Measurements from ENCODE around the gene KHDRBS1.
"Not testable (repeated sequence)": the region's sequence is repeated elsewhere in the genome, so short reads cannot be mapped to it uniquely, and the experiment has no call there.

The KHDRBS1 gene

GRCh38 chr1:32055416-32055815 lies 41.7 kb downstream of the KHDRBS1 start:
- no peak overlapping the region for H3K4me3 ChIP-seq (ENCODE audit: low read length)
- no peak for DNase-seq (ENCODE audit: low read depth, low spot score)

- no peak for DNase-seq (ENCODE audit: low read depth, low spot score)
- H3K4me3 ChIP-seq (ENCODE audit: low read length): no peak overlapping the region
These were observed 42.9 kb downstream of the KHDRBS1 start for GRCh38 chr1:32056598-32056997.

GRCh38 chr1:32060914-32061313 lies 47.2 kb downstream of the KHDRBS1 start:
- no peak overlapping the region for H3K4me3 ChIP-seq (ENCODE audit: low read length)
- DNase-seq (ENCODE audit: low read depth, low spot score): no peak

DNA sequence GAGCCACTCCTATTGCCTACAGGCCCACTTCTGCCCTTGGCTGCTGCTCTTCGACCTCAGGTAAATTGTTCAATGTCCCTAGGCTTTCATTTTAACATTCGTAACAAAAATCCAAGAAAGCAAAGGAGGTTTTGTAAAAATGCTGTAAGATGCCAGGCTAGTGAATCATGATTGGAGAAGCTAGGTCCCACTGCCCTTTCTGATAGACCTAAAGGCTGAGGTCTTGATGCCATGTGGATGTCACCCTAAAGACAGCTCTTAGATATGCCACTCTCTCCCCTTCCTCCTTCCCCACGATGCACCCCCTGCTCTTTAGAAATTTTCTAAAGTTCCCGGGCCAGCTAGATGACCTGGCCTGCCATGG lies 49.2 kb downstream of the KHDRBS1 start:
- no peak for DNase-seq (ENCODE audit: low read depth, low spot score)
- H3K4me3 ChIP-seq (ENCODE audit: low read length): no peak overlapping the region

- H3K4me3 ChIP-seq (ENCODE audit: low read length): no peak overlapping the region
- DNase-seq (ENCODE audit: low read depth, low spot score): peak; percentile 51
These were observed 49.6 kb downstream of the KHDRBS1 start for GRCh38 chr1:32063261-32063681.

- H3K4me3 ChIP-seq (ENCODE audit: low read length); DNase-seq (ENCODE audit: low read depth, low spot score): not testable (repeated sequence)
These were observed 52.2 kb downstream of the KHDRBS1 start for GRCh38 chr1:32065613-32066488.

GRCh38 chr1:32066489-32066873 lies 52.8 kb downstream of the KHDRBS1 start:
- no peak overlapping the region for H3K4me3 ChIP-seq (ENCODE audit: low read length)
- peak; percentile 60 for DNase-seq (ENCODE audit: low read depth, low spot score)

- DNase-seq (ENCODE audit: low read depth, low spot score): no peak
- no peak overlapping the region for H3K4me3 ChIP-seq (ENCODE audit: low read length)
These were observed 55.4 kb downstream of the KHDRBS1 start for GRCh38 chr1:32068957-32069588.

- peak overlapping the region; percentile 83 for H3K4me3 ChIP-seq (ENCODE audit: low read length)
- DNase-seq (ENCODE audit: low read depth, low spot score): no peak
These were observed 58.3 kb downstream of the KHDRBS1 start for GRCh38 chr1:32071758-32072621.

GRCh38 chr1:32072622-32073298 lies 59.1 kb downstream of the KHDRBS1 start, which contains the start of gene TMEM39B:
TMEM39B (plus strand) TSS chr1:32072939; CDS start chr1:32073048, 109 bp downstream.
- peak within 1 kb of the TSS; percentile 83 for H3K4me3 ChIP-seq (ENCODE audit: low read length)
- DNase-seq (ENCODE audit: low read depth, low spot score): peak; percentile 97

DNA sequence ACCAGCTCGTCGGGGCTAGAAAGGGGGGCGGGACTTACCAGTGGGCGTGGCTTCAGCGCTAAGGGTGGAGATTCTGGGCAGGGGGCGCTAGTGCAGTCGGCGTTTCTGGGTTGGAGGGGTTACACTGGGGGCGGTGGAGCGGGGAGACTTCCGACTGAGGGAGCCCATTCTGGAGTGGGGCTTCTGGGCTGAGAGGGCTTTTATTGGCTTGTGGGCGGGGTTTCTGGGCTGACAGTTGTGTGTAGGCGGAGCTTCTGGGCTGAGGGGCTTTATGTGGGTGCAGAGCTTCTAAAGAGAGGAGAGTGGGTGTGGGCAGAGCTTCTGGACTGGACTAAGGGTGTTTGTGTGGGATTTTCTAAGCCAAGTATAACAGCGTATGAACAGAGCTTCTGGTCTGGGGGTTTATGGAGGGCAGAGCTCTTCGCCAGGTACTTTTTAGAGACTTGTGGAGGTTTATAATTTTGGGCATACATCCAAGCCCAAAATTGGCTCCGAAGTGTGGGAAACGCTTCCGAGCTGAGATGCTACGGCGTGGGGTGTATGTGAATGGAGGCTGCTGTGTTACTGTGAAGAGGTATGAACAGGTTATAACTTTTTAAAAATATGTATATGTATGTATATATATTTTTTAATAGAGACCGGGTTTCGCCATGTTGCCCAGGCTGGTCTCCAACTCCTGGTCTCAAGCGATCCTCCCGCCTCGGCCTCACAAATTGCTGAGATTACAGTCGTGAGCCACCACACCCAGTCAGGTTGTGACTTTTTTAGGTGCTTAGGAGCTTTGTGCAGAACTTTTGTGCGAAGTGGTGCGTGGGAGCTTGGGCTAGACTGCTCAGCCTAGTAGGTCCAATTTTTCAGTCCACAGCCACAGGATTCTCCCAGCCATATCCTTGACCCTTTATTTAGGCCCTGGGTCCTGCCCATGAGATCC lies 59.9 kb downstream of the KHDRBS1 start:
- peak overlapping the region; percentile 83 for H3K4me3 ChIP-seq (ENCODE audit: low read length)
- peak; percentile 90 for DNase-seq (ENCODE audit: low read depth, low spot score)

GRCh38 chr1:32074841-32075240 lies 61.2 kb downstream of the KHDRBS1 start:
- DNase-seq (ENCODE audit: low read depth, low spot score): no peak
- no peak overlapping the region for H3K4me3 ChIP-seq (ENCODE audit: low read length)

DNA sequence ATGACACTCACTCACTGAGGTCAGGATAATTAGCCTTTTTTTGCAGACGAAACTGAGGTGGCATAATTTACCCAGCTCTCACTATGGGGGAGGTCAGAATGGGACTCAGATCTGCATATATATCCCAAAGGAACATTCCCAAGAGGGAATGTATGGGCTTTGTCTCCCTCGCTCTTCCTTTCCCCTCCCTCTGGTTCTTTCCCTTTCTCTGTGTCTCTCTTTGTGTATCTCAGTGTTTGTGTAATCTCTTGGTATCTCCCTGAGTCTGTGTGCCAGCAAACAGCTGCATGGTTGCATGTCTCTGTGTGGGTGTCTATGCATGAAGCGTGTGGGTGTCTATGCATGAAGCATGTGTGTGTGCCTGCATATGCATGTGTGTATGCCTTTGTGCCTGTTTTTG lies 63.8 kb downstream of the KHDRBS1 start:
- no peak overlapping the region for H3K4me3 ChIP-seq (ENCODE audit: low read length)
- no peak for DNase-seq (ENCODE audit: low read depth, low spot score)

- DNase-seq (ENCODE audit: low read depth, low spot score): no peak
- no peak overlapping the region for H3K4me3 ChIP-seq (ENCODE audit: low read length)
These were observed 68.4 kb downstream of the KHDRBS1 start for GRCh38 chr1:32082022-32082421.

GRCh38 chr1:32086381-32086780 lies 72.7 kb downstream of the KHDRBS1 start:
- not testable (repeated sequence) for DNase-seq (ENCODE audit: low read depth, low spot score)

DNA sequence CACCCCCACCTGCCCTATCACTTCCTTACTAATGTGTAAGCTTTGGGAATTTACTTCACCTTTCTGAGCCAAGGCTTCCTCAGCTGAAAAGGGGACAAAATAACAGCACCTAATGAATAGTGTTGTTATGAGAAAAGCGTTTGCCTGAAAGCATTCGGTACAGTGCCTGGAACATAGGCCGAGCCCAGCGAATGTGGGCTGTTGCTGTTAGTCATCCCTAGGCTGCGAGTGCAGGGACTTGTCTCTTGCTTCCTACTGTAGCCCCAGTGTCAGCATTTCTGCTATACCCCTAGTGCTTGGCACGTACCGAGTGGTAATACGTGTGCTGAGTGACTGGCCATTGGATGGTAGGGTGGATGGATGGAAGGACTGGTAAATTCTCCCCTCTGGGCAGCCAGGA lies 77.5 kb downstream of the KHDRBS1 start:
- DNase-seq (ENCODE audit: low read depth, low spot score): no peak
- no peak overlapping the region for H3K4me3 ChIP-seq (ENCODE audit: low read length)

More at GRCh38 chr1:32086381-32086780, 72.7 kb downstream of the KHDRBS1 start:
- not testable (repeated sequence) for H3K4me3 ChIP-seq (ENCODE audit: low read length)

DNA sequence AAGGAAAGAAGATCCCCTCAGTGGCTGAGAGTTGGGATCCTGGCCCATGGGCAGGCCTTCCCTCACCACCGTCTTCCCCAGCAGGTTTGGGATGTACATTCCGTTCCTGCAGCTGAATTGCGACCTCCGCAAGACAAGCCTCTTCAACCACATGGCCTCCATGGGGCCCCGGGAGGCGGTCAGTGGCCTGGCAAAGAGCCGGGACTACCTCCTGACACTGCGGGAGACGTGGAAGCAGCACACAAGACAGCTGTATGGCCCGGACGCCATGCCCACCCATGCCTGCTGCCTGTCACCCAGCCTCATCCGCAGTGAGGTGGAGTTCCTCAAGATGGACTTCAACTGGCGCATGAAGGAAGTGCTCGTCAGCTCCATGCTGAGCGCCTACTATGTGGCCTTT lies 77.9 kb downstream of the KHDRBS1 start:
- H3K4me3 ChIP-seq (ENCODE audit: low read length): no peak overlapping the region
- no peak for DNase-seq (ENCODE audit: low read depth, low spot score)
